Measurements from ENCODE around the gene EPS15.

Gene EPS15

DNA sequence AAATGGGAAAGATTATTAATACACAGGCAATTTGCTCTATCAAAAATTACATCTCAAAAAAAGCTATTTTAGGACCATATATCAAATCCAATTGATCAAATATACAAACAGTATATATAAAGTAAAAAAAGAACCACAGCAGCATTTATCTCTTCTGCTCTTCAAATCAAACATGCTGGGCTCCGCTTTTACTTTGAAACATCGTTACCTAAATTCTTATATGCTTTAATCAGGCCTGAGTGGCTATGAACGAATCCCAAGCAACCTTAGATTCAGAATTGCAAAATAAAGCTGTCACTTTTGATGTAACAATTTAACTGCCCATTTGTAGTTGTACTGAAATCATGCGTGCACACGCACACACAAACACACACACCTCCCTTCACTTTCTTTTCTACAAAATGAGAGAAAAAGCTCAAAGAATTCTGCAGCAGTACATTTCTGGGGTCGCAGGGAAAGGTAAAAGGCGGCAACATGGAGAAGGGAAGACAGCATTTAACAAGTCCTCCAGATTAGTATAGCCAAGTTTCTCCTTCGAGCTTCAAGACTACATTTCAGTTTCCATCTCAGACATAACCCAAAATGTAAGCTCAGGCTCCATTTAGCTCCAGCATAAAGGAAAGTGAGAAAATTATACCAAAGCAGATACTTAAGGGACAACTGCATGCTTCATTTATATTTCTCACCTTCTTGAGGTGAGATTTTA is 96.5 kb downstream of the EPS15 start:
- DNase-seq (ENCODE audit: low read depth) = no peak
- H3K4me3 ChIP-seq (ENCODE audit: control insufficient read depth, low read depth, low read length) = no peak overlapping the region
- TF ChIP-seq, protein P1, sequence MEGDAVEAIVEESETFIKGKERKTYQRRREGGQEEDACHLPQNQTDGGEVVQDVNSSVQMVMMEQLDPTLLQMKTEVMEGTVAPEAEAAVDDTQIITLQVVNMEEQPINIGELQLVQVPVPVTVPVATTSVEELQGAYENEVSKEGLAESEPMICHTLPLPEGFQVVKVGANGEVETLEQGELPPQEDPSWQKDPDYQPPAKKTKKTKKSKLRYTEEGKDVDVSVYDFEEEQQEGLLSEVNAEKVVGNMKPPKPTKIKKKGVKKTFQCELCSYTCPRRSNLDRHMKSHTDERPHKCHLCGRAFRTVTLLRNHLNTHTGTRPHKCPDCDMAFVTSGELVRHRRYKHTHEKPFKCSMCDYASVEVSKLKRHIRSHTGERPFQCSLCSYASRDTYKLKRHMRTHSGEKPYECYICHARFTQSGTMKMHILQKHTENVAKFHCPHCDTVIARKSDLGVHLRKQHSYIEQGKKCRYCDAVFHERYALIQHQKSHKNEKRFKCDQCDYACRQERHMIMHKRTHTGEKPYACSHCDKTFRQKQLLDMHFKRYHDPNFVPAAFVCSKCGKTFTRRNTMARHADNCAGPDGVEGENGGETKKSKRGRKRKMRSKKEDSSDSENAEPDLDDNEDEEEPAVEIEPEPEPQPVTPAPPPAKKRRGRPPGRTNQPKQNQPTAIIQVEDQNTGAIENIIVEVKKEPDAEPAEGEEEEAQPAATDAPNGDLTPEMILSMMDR (conservative IDR thresholded peaks at IDR 0.05; ENCODE audit: control insufficient read depth, insufficient read depth, low read depth, low read length) = no peak

DNA sequence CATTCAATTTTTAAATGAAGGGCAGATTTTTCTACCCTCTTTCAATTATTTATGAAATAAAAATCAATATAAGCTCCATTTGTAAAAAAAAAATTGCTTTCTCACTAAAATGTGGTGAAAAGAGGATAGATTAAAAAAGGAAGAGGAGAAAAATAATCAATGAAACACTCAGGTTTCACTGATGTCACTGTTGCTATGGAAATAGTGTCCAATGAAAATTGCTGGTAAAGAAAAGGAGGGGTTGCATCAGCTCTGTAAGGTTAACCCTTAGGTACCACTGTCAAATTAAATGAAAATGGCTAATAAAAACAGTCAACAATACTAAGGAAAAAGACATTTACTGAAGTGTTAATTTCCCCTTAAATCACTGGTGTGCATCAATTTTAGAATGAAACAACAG is 97.1 kb downstream of the EPS15 start:
- peak; percentile 73 for DNase-seq (ENCODE audit: low read depth)
- TF ChIP-seq, protein P1 (conservative IDR thresholded peaks at IDR 0.05; ENCODE audit: control insufficient read depth, insufficient read depth, low read depth, low read length) = no peak
- no peak overlapping the region for H3K4me3 ChIP-seq (ENCODE audit: control insufficient read depth, low read depth, low read length)

DNA sequence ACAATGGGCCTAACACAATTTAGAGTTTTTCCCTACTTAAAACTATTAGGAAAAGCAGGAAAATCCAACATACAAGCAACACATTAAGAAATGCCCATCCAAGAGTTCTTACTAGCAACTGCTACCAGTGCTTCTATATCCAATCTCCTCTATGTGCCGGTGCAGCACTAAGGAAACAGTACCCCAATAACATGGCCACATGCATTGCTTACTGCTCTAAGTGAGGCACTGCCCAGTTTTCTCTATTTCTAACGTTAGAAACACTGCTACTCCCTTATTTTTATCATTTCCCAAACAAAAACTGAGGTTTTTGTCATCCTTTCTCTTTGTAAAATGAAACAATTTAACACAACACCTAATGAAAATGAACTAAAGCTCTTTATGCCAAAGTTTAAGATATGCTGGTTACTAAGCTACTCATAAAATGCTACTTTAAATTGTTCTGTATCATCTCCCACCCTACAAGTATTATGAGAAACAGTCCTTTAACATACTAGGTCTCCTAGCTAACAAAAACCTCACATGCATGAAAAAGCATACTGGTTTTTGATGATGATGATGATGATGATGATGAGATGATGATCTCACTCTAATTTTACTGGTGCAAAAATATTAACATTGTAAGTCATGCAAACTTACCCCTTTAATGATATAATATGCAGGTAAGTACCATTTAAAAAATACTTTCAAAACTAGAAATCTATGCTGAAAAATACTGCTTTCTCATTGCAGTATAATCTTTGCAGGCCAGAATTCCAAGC is 98.0 kb downstream of the EPS15 start:
- no peak for DNase-seq (ENCODE audit: low read depth)
- TF ChIP-seq, protein P1 (conservative IDR thresholded peaks at IDR 0.05; ENCODE audit: control insufficient read depth, insufficient read depth, low read depth, low read length) = no peak
- H3K4me3 ChIP-seq (ENCODE audit: control insufficient read depth, low read depth, low read length) = no peak overlapping the region

DNA sequence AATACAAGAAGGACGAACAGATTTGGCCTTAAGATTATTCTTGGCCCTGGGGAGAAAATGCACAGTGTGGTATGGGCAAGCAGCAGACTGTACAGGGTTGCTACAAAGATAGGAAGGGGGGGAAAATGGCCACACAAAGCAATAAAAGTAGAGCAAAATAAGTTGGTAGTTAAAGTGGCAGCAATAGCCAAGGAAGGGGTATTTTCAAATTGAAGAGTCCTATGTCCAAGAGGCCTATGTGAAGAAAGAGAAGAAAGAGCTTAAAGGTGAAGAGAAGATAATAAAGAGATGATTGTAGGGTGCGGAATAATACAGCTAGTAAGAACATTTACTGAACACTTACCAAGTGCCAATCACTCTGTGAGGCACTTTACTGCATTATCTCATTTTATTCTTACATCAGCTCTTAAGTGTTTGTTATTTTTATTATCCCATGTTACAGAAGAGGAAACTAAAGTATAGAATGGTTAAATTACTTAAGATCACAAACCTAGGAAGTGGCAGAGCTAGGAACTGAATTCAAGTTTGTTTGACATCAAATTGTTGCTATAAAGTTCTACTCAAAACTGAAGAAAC is 100.6 kb downstream of the EPS15 start:
- no peak overlapping the region for H3K4me3 ChIP-seq (ENCODE audit: control insufficient read depth, low read depth, low read length)
- TF ChIP-seq, protein P1 (conservative IDR thresholded peaks at IDR 0.05; ENCODE audit: control insufficient read depth, insufficient read depth, low read depth, low read length) = no peak
- DNase-seq (ENCODE audit: low read depth) = no peak

DNA sequence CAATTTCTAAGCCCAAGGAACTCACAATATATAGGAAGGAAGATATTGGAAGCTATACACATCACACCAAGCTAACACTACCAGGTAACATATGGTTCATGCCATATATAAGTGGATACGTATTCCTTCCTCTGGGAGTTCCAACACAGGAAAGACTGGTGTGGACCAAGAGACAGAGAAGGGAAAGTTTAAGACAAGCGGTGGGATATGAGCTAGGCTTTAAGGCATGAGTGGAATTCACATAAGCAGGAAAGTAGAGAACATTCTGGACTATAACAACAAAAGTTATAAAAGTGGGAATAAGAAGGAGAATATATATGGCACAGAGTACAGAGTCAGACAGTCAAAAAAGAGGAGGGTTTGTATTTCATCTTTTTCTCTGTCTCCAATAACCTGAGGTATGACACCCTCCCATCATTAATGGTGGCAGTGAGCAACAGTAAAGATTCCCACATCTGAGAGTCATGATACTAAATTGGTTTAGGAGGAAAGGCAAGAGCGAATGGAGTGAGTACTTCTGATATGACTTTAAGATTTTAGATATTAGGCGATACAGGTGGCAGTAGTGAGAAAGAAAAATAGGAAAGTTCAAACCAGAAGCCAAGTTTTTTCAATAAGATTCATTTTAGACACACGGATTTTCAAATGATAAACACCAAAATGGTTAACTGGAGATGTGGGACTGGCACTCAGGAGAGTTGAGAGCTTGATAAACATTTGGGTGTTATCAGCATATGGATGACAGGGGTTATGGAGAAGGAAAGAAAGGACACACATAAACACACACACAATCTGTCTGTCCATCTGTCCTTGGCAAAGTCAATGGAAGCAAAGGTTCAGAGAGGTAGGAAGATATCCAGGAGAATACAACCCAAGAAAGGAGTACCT is 101.3 kb downstream of the EPS15 start:
- no peak overlapping the region for H3K4me3 ChIP-seq (ENCODE audit: control insufficient read depth, low read depth, low read length)
- TF ChIP-seq, protein P1 (conservative IDR thresholded peaks at IDR 0.05; ENCODE audit: control insufficient read depth, insufficient read depth, low read depth, low read length) = no peak
- peak; percentile 7 for DNase-seq (ENCODE audit: low read depth)

DNA sequence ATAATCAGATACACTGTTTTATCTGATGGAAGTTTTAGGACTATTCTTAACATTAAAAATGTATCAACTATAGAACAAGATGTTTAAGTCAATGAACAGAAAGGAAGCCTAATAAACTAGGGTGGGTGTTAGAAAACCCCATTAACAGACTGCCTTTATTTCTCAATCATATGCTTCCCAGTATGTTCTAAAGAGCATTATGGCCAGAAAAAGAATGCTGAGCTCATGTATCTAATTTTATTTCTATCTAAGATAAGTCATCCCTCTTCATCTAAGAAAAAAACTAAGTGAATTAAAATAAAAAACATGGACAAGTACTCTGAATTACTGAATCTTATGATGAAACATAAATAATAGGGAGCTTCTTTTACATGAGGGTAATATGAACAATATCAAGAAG is 102.2 kb downstream of the EPS15 start:
- H3K4me3 ChIP-seq (ENCODE audit: control insufficient read depth, low read depth, low read length) = no peak overlapping the region
- no peak for DNase-seq (ENCODE audit: low read depth)
- TF ChIP-seq, protein P1 (conservative IDR thresholded peaks at IDR 0.05; ENCODE audit: control insufficient read depth, insufficient read depth, low read depth, low read length) = no peak
